Natural killer cell (primary cell): ENCODE results near the gene SV2A. TPM values are rescaled to one million over a fixed set of nuclear protein-coding genes. Genes with fewer than 3 reads are reported as not detected.

Source experiments
- ATAC-seq, 3 donors: fragments of 150-1000 bp in 2 of 3; fragments of 200-7000 bp in 1 of 3; cut with Tn5 transposase; 1 replicate in 1 of 3; 2 replicates in 2 of 3; pipeline ENCODE4 v1.10.0; 2021; ENCODE audit warnings: mild to moderate bottlenecking in 2 of 3, moderate library complexity in 2 of 3
- DNase-seq, 2 donors: peaks; one replicate each; pipeline versions ENCODE4 v3.0.0 to v3.0.0-alpha.2; 2013 to 2021; ENCODE audit warnings: mixed read lengths in 1 of 2
- H3K27ac ChIP-seq: one replicate; pipeline ENCODE4 v1.5.1; 2013; ENCODE audit warnings: mild to moderate bottlenecking, low read length
- H3K27me3 ChIP-seq: one replicate; pipeline ENCODE4 v1.6.1; 2013; ENCODE audit warnings: low read length; ENCODE audit not compliant: control insufficient read depth, insufficient read depth
- H3K36me3 ChIP-seq: one replicate; pipeline ENCODE4 v1.6.1; 2013; ENCODE audit warnings: low read length; ENCODE audit not compliant: control insufficient read depth, insufficient read depth
- H3K4me1 ChIP-seq: one replicate; pipeline ENCODE4 v1.6.1; 2013; ENCODE audit warnings: low read length; ENCODE audit not compliant: control insufficient read depth, insufficient read depth
- H3K4me3 ChIP-seq: one replicate; pipeline ENCODE4 v1.5.1; 2013; ENCODE audit warnings: low read length
- H3K9me3 ChIP-seq: one replicate; pipeline ENCODE4 v1.6.1; 2013; ENCODE audit warnings: low read length; ENCODE audit not compliant: control insufficient read depth, insufficient read depth
- H3K27ac Mint-ChIP-seq, 2 donors: one replicate each; pipeline ENCODE4 v1.8.0; 2022; ENCODE audit warnings: mild to moderate bottlenecking in 2 of 2, mixed read lengths in 2 of 2, moderate library complexity in 1 of 2
- H3K27me3 Mint-ChIP-seq, 2 donors: one replicate each; pipeline ENCODE4 v1.8.0; 2022; ENCODE audit warnings: low read depth in 2 of 2, mixed read lengths in 2 of 2
- H3K36me3 Mint-ChIP-seq: one replicate; pipeline ENCODE4 v1.8.0; 2022; ENCODE audit warnings: mixed read lengths
- H3K4me1 Mint-ChIP-seq, 2 donors: one replicate each; pipeline ENCODE4 v1.8.0; 2022; ENCODE audit warnings: mixed read lengths in 2 of 2
- H3K4me3 Mint-ChIP-seq: one replicate; pipeline ENCODE4 v1.8.0; 2022; ENCODE audit warnings: mild to moderate bottlenecking, moderate library complexity, mixed read lengths
- H3K9me3 Mint-ChIP-seq, 2 donors: one replicate each; pipeline ENCODE4 v1.8.0; 2022; ENCODE audit warnings: mixed read lengths in 2 of 2
- WGBS: methylation state at CpG from one replicate; pipeline ENCODE4 v1.1.7; 2013; ENCODE audit warnings: missing lambda C conversion rate; ENCODE audit not compliant: insufficient coverage; 5-methylcytosine and 5-hydroxymethylcytosine counted together
- intact Hi-C: fragments of 100-400 bp; cut with micrococcal nuclease; formaldehyde crosslinking; loops from one replicate; pipeline ENCODE4 v1.14.2; 2022
- total RNA-seq, 4 donors: library from RNA; stranded (reverse); fragments of 120-200 nt in 1 of 4; gene quantifications; one replicate each; pipeline versions ENCODE4 v1.2.3 to v1.2.4, GENCODE V29; 2013 to 2022
- TF ChIP-seq, protein P1 (sequence below): fragments of 200-600 bp; IDR thresholded peaks from one replicate; pipeline ENCODE4 v1.8.0; 2022; ENCODE audit warnings: antibody characterized with exemption

SV2A gene
- total RNA-seq, 3 donors from 2014 or later (not counting 1 experiment from before 2014, with no cell fraction given), result 0.73 to 3.9 (median 1.3) TPM

DNA sequence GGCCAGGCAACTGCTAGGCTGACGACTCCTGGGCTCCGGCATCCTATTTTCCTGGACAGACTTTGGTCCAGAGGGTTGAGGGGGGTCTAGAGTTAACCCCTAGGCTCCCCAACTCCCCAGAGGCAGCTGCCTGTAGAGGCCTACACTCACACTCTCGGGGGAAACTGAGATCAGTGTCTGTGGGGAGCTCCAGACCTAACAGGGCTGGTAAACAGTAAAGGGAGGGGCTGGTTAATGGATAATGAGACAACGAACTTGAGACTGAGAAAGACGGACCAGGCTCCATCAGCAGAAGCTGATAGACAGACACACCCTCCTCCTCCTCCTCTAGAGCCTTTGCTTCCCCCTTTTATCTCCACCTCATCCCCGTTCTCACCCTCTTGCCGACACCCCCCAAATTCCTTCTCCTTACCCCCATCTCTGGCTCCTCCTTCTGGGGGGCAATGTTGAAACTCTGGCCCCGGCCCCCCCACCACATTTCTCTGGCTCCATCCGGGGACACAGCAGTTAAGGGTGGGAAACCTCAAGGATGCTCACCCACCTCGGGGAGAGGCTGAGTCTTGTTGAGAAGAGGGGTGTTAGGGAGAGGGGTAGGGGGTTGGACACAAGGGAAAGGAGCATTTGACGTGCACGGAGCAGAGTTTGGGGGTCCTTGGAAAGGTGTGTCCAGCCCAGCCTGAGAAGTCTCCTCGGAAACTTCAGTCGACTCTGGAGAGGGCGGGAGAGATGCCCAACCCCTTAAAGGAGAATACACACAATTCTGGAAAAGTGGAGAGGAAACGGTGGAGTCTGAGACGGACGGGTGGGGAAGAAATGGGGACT is 18.7 kb upstream of the SV2A start, which contains the start of gene MTMR11:
Gene MTMR11 (minus strand): TSS at position 710 of the 822 bp plus-strand sequence. CDS start 232 bp downstream, at position 478.
- Histone ChIP-seq H3K4me1 (peaks cover 7% of the 10 kb centered on the region), H3K27me3 (no peaks in the 10 kb centered on the region), H3K27ac (no peak within 1 kb of the TSS), H3K36me3 (no peaks in the 10 kb centered on the region), H3K4me3 (no peak within 1 kb of the TSS), H3K9me3 (no peaks in the 10 kb centered on the region)
- TF ChIP-seq, protein P1, sequence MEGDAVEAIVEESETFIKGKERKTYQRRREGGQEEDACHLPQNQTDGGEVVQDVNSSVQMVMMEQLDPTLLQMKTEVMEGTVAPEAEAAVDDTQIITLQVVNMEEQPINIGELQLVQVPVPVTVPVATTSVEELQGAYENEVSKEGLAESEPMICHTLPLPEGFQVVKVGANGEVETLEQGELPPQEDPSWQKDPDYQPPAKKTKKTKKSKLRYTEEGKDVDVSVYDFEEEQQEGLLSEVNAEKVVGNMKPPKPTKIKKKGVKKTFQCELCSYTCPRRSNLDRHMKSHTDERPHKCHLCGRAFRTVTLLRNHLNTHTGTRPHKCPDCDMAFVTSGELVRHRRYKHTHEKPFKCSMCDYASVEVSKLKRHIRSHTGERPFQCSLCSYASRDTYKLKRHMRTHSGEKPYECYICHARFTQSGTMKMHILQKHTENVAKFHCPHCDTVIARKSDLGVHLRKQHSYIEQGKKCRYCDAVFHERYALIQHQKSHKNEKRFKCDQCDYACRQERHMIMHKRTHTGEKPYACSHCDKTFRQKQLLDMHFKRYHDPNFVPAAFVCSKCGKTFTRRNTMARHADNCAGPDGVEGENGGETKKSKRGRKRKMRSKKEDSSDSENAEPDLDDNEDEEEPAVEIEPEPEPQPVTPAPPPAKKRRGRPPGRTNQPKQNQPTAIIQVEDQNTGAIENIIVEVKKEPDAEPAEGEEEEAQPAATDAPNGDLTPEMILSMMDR, result no peak
- DNase-seq (no peak), ATAC-seq (no peak)
- H3K4me3 Mint-ChIP-seq, result no peak within 1 kb of the TSS
- intact Hi-C loops, result no loop called here
- H3K9me3 Mint-ChIP-seq, result no peaks in the 10 kb centered on the region
- WGBS, result 82% methylated on average over 15 of the region's 18 CpGs
- no peak within 1 kb of the TSS for H3K27ac Mint-ChIP-seq
- H3K4me1 Mint-ChIP-seq, result peaks cover 0 to 8% of the 10 kb centered on the region in 2 donors
- no peaks in the 10 kb centered on the region for H3K36me3 Mint-ChIP-seq
- H3K27me3 Mint-ChIP-seq, result peaks cover 9 to 13% of the 10 kb centered on the region in 2 donors

DNA sequence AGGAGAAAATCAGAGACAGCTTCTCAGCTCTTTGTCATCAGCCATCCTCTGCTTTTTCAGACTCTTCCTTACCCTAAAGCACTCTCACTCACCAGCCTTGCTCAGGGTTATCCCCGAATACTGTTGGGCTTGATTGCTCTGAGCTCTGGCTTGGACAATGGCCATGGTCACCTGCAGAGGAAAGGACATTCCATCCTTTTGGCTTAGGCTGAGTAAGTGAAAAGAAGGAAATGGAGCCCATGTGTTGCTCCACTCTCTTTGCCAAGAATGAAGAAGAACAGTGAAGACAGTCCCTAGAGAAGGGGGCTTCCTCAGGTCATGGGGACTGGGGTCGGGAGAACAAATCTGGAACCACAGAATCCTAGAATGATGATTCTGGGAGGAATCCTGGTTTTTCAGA is 16.7 kb upstream of the SV2A start:
- H3K4me1 ChIP-seq, result peaks cover 7% of the 10 kb centered on the region
- Mint-ChIP-seq H3K9me3 (no peaks in the 10 kb centered on the region), H3K4me3 (no peak overlapping the region), H3K36me3 (no peaks in the 10 kb centered on the region), H3K27ac (no peak overlapping the region), H3K27me3 (peaks cover 9 to 13% of the 10 kb centered on the region in 2 donors), H3K4me1 (peaks cover 2 to 12% of the 10 kb centered on the region in 2 donors)
- no peaks in the 10 kb centered on the region for H3K27me3 ChIP-seq
- ATAC-seq (no peak), DNase-seq (no peak)
- intact Hi-C loops, result no loop called here
- H3K4me3 ChIP-seq, result no peak overlapping the region
- H3K27ac ChIP-seq, result no peak overlapping the region
- TF ChIP-seq, protein P1, result no peak
- H3K9me3 ChIP-seq, result no peaks in the 10 kb centered on the region
- 87% methylated on average over 2 of the region's 2 CpGs for WGBS
- H3K36me3 ChIP-seq, result no peaks in the 10 kb centered on the region

DNA sequence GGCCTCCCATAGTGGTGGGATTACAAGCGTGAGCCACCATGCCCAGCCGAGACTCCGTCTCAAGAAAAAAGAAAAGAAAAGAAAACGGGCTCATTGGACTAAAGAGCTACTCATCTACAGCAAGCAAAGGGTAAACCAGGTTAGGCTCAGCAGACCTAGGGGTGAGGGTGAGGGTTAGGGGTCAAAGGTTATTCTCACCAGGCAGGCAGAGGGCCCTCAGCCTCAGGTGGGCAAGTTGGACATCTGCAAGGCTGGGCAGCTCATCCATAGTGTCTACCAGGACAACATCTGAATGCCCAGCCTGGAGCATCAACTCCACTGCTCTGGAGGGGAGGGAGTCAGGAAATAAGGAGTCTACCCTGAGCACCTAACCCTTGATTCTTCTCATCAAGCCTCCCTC is 15.6 kb upstream of the SV2A start:
- H3K4me3 ChIP-seq, result no peak overlapping the region
- 98% methylated on average over 4 of the region's 4 CpGs for WGBS
- no peaks in the 10 kb centered on the region for H3K27me3 ChIP-seq
- H3K9me3 Mint-ChIP-seq, result no peaks in the 10 kb centered on the region
- no peak for DNase-seq
- H3K27ac ChIP-seq, result no peak overlapping the region
- no peaks in the 10 kb centered on the region for H3K36me3 ChIP-seq
- peaks cover 13 to 23% of the 10 kb centered on the region in 2 donors for H3K4me1 Mint-ChIP-seq
- H3K36me3 Mint-ChIP-seq, result no peaks in the 10 kb centered on the region
- intact Hi-C loops, result no loop called here
- peaks cover 9 to 13% of the 10 kb centered on the region in 2 donors for H3K27me3 Mint-ChIP-seq
- no peak for ATAC-seq
- H3K9me3 ChIP-seq, result no peaks in the 10 kb centered on the region
- TF ChIP-seq, protein P1, result no peak
- H3K27ac Mint-ChIP-seq, result no peak overlapping the region
- H3K4me1 ChIP-seq, result peaks cover 12% of the 10 kb centered on the region
- H3K4me3 Mint-ChIP-seq, result no peak overlapping the region
